WTC11 (cell line): ENCODE data around the gene ZNF326. TPM values are rescaled to one million over a fixed set of nuclear protein-coding genes. Genes with fewer than 3 reads are reported as not detected.
A peak's percentile ranks its signal among the peaks of the same experiment; 100 is the strongest.

Experiments
- ATAC-seq: fragments of 200-7000 bp; cut with Tn5 transposase; 2 replicates; pipeline ENCODE4 v1.10.0; 2021; ENCODE audit warnings: mild to moderate bottlenecking, moderate library complexity
- CTCF ChIA-PET: fragments of 300-600 bp; sonication (Branson Sonifier 250); formaldehyde crosslinking; loops from one replicate; lab custom pipeline; 2021; ENCODE audit warnings: antibody characterized with exemption; lab: Charles Lee
- POLR2A ChIA-PET: fragments of 350-600 bp; sonication (Branson Sonifier 250); formaldehyde crosslinking; loops from one replicate; lab custom pipeline; 2021; ENCODE audit warnings: antibody characterized with exemption; lab: Charles Lee
- DNase-seq: peaks from one replicate; pipeline ENCODE4 v3.0.0; 2021; ENCODE audit warnings: low spot score
- H3K27ac Mint-ChIP-seq: 2 replicates; pipeline ENCODE4 v1.8.0; 2021; ENCODE audit warnings: mixed read lengths
- H3K27me3 Mint-ChIP-seq: 2 replicates; pipeline ENCODE4 v1.8.0; 2021; ENCODE audit warnings: low read depth, mild to moderate bottlenecking, moderate library complexity, mixed read lengths
- H3K36me3 Mint-ChIP-seq: 2 replicates; pipeline ENCODE4 v1.8.0; 2021; ENCODE audit warnings: mixed read lengths
- H3K4me1 Mint-ChIP-seq: 2 replicates; pipeline ENCODE4 v1.8.0; 2022; ENCODE audit warnings: mixed read lengths
- H3K4me3 Mint-ChIP-seq: 2 replicates; pipeline ENCODE4 v1.8.0; 2021; ENCODE audit warnings: mild to moderate bottlenecking, moderate library complexity, mixed read lengths
- H3K9me3 Mint-ChIP-seq: 2 replicates; pipeline ENCODE4 v1.8.0; 2021; ENCODE audit warnings: mixed read lengths
- AR ChIP-seq: fragments of 250-450 bp; sonication (Bioruptor Pico); IDR thresholded peaks from 2 replicates; pipeline ENCODE4 v1.9.0; 2021; ENCODE audit warnings: mild to moderate bottlenecking
- ARID4B ChIP-seq: sonication (generic); formaldehyde crosslinking; IDR thresholded peaks from 2 replicates; pipeline ENCODE4 v1.8.0; 2023; ENCODE audit warnings: missing genetic modification reagents, mild to moderate bottlenecking, borderline replicate concordance
- ATF1 ChIP-seq: sonication (generic); formaldehyde crosslinking; IDR thresholded peaks from 2 replicates; pipeline ENCODE4 v1.8.1; 2023; ENCODE audit warnings: mild to moderate bottlenecking, moderate library complexity, missing genetic modification reagents
- ATF3 ChIP-seq: sonication (generic); formaldehyde crosslinking; conservative IDR thresholded peaks from 2 replicates; pipeline ENCODE4 v1.8.1; 2022; ENCODE audit warnings: mild to moderate bottlenecking, missing genetic modification reagents
- ERG ChIP-seq: fragments of 250-450 bp; sonication (Bioruptor Pico); IDR thresholded peaks from 2 replicates; pipeline ENCODE4 v1.8.0; 2021; ENCODE audit warnings: mild to moderate bottlenecking
- ESRRA ChIP-seq: sonication (generic); formaldehyde crosslinking; IDR thresholded peaks from 2 replicates; pipeline ENCODE4 v1.8.1; 2022; ENCODE audit warnings: mild to moderate bottlenecking, missing genetic modification reagents, borderline replicate concordance
- IRF1 ChIP-seq: sonication (generic); formaldehyde crosslinking; IDR thresholded peaks from 2 replicates; pipeline ENCODE4 v1.8.0; 2023; ENCODE audit warnings: missing genetic modification reagents
- JUN ChIP-seq: sonication (generic); formaldehyde crosslinking; IDR thresholded peaks from 2 replicates; pipeline ENCODE4 v1.8.0; 2023; ENCODE audit warnings: mild to moderate bottlenecking, missing genetic modification reagents
- MXD4 ChIP-seq: fragments of 250-450 bp; sonication (Bioruptor Pico); IDR thresholded peaks from 2 replicates; pipeline ENCODE4 v1.8.0; 2021; ENCODE audit warnings: mild to moderate bottlenecking, moderate library complexity, borderline replicate concordance
- MYBL2 ChIP-seq: sonication (generic); formaldehyde crosslinking; IDR thresholded peaks from 2 replicates; pipeline ENCODE4 v1.8.1; 2023; ENCODE audit warnings: mild to moderate bottlenecking, moderate library complexity, missing genetic modification reagents
- PREB ChIP-seq: sonication (generic); formaldehyde crosslinking; IDR thresholded peaks from 2 replicates; pipeline ENCODE4 v1.8.1; 2022; ENCODE audit warnings: mild to moderate bottlenecking, missing genetic modification reagents, moderate library complexity, borderline replicate concordance
- RELA ChIP-seq: sonication (generic); formaldehyde crosslinking; IDR thresholded peaks from 2 replicates; pipeline ENCODE4 v1.8.1; 2022; ENCODE audit warnings: missing genetic modification reagents, mild to moderate bottlenecking, borderline replicate concordance
- STAT6 ChIP-seq: sonication (generic); formaldehyde crosslinking; conservative IDR thresholded peaks from 2 replicates; pipeline ENCODE4 v1.8.1; 2023; ENCODE audit warnings: mild to moderate bottlenecking, low read depth, missing genetic modification reagents, moderate library complexity
- USF2 ChIP-seq: sonication (generic); formaldehyde crosslinking; IDR thresholded peaks from 2 replicates; pipeline ENCODE4 v1.8.1; 2023; ENCODE audit warnings: mild to moderate bottlenecking, missing genetic modification reagents, moderate library complexity
- ZNF219 ChIP-seq: sonication (generic); formaldehyde crosslinking; IDR thresholded peaks from 2 replicates; pipeline ENCODE4 v1.8.0; 2023; ENCODE audit warnings: missing genetic modification reagents, mild to moderate bottlenecking, borderline replicate concordance
- ZNF281 ChIP-seq: sonication (generic); formaldehyde crosslinking; IDR thresholded peaks from 2 replicates; pipeline ENCODE4 v1.8.0; 2023; ENCODE audit warnings: mild to moderate bottlenecking, missing genetic modification reagents
- total RNA-seq: library from RNA; stranded (reverse); gene quantifications from 3 replicates; pipeline ENCODE4 v1.2.3, GENCODE V29; 2021

The ZNF326 gene
- total RNA-seq, 1 experiment from 2014 or later = 32.7 TPM

- no peak for TF ChIP-seq ARID4B (CRISPR knock-in tag)
- no peak for TF ChIP-seq ATF1
- no peak for TF ChIP-seq ATF3 (CRISPR knock-in tag)
- TF ChIP-seq JUN (CRISPR knock-in tag) = no peak
- TF ChIP-seq IRF1 (CRISPR knock-in tag) = no peak
- TF ChIP-seq USF2 (CRISPR knock-in tag) = no peak
- no peak for TF ChIP-seq RELA (CRISPR knock-in tag)
Observed at GRCh38 chr1:89952605-89953130, 42.2 kb upstream of the ZNF326 start (continued).

- H3K27ac Mint-ChIP-seq = no peak overlapping the region
- no peak overlapping the region for H3K4me3 Mint-ChIP-seq
- H3K27me3 Mint-ChIP-seq = no peaks in the 10 kb centered on the region
- H3K36me3 Mint-ChIP-seq = no peaks in the 10 kb centered on the region
- peaks cover 50% of the 10 kb centered on the region for H3K4me1 Mint-ChIP-seq
- ChIA-PET POLR2A (no interaction called here), CTCF (no interaction called here)
- ATAC-seq = peak; percentile 93
- peak; percentile 56 for DNase-seq
- no peaks in the 10 kb centered on the region for H3K9me3 Mint-ChIP-seq
- TF ChIP-seq ZNF281 (CRISPR knock-in tag) (no peak), ESRRA (CRISPR knock-in tag) (no peak), PREB (CRISPR knock-in tag) (no peak), STAT6 (CRISPR knock-in tag) (no peak), ZNF219 (CRISPR knock-in tag) (no peak), ERG (CRISPR knock-in tag) (no peak), MYBL2 (CRISPR knock-in tag) (no peak), IRF1 (CRISPR knock-in tag) (no peak), MXD4 (CRISPR knock-in tag) (no peak), AR (CRISPR knock-in tag) (no peak)
Observed at GRCh38 chr1:89953131-89953626, 41.7 kb upstream of the ZNF326 start.
